GM18861 (cell line): ENCODE measurements around the gene NCMAP.
"Not testable (repeated sequence)": the region's sequence is repeated elsewhere in the genome, so short reads cannot be mapped to it uniquely, and the experiment has no call there.

ENCODE experiments used
- ATAC-seq: cut with Tn5 transposase; IDR thresholded peaks from one replicate; pipeline ENCODE4 v1.9.1; 2021; ENCODE audit not compliant: unreplicated experiment

The NCMAP gene

GRCh38 chr1:24541711-24542346, 14.1 kb upstream of the NCMAP start:
- ATAC-seq = no peak

- ATAC-seq = no peak
Observed at GRCh38 chr1:24544239-24544638, 11.6 kb upstream of the NCMAP start.

GRCh38 chr1:24545662-24546061, 10.2 kb upstream of the NCMAP start:
- ATAC-seq = no peak

- no peak for ATAC-seq
Observed at GRCh38 chr1:24547195-24547594, 8.7 kb upstream of the NCMAP start.

GRCh38 chr1:24548070-24548469, 7.8 kb upstream of the NCMAP start:
- no peak for ATAC-seq

- not testable (repeated sequence) for ATAC-seq
Observed at GRCh38 chr1:24549210-24549609, 6.7 kb upstream of the NCMAP start.

- ATAC-seq = no peak
Observed at GRCh38 chr1:24551290-24551959, 4.5 kb upstream of the NCMAP start.

GRCh38 chr1:24551960-24552571, 3.8 kb upstream of the NCMAP start:
- ATAC-seq = no peak

GRCh38 chr1:24553931-24554330, 2.0 kb upstream of the NCMAP start:
- no peak for ATAC-seq

GRCh38 chr1:24554714-24555113, 1.2 kb upstream of the NCMAP start:
- ATAC-seq = no peak

- no peak for ATAC-seq
Observed at GRCh38 chr1:24556414-24556795, 518 bp downstream of the NCMAP start.

- ATAC-seq = no peak
Observed at GRCh38 chr1:24557220-24557619, 1.3 kb downstream of the NCMAP start.

GRCh38 chr1:24557711-24558131, 1.8 kb downstream of the NCMAP start:
- ATAC-seq = no peak

GRCh38 chr1:24558455-24558854, 2.6 kb downstream of the NCMAP start:
- ATAC-seq = no peak

GRCh38 chr1:24558902-24559791, 3.3 kb downstream of the NCMAP start:
- no peak for ATAC-seq

GRCh38 chr1:24560361-24560760, 4.5 kb downstream of the NCMAP start:
- no peak for ATAC-seq

GRCh38 chr1:24562625-24563024, 6.7 kb downstream of the NCMAP start:
- no peak for ATAC-seq

GRCh38 chr1:24564695-24565094, 8.8 kb downstream of the NCMAP start:
- no peak for ATAC-seq

- ATAC-seq = no peak
Observed at GRCh38 chr1:24566236-24566867, 10.5 kb downstream of the NCMAP start.

GRCh38 chr1:24567792-24568388, 12.0 kb downstream of the NCMAP start:
- ATAC-seq = no peak

- ATAC-seq = no peak
Observed at GRCh38 chr1:24568475-24568874, 12.6 kb downstream of the NCMAP start.
